HUDEP-2 (cell line): ENCODE results near the gene UBFD1.
"Not testable (repeated sequence)": the region's sequence is repeated elsewhere in the genome, so short reads cannot be mapped to it uniquely, and the experiment has no call there.

Source experiments
- DNase-seq, 76 experiments: peaks; one replicate each; lab custom pipeline; 2025; ENCODE audit not compliant: unreplicated experiment in 76 of 76; lab: John Stamatoyannopoulos, UW

Gene UBFD1

GRCh38 chr16:23595951-23596720, 38.6 kb downstream of the UBFD1 start, which contains the start of gene NDUFAB1:
NDUFAB1 (minus strand) TSS chr16:23596316; CDS start chr16:23596290, 26 bp downstream.
- DNase-seq, result peak in 74 of 76 experiments; percentile 17 to 92 (median 80)

DNA sequence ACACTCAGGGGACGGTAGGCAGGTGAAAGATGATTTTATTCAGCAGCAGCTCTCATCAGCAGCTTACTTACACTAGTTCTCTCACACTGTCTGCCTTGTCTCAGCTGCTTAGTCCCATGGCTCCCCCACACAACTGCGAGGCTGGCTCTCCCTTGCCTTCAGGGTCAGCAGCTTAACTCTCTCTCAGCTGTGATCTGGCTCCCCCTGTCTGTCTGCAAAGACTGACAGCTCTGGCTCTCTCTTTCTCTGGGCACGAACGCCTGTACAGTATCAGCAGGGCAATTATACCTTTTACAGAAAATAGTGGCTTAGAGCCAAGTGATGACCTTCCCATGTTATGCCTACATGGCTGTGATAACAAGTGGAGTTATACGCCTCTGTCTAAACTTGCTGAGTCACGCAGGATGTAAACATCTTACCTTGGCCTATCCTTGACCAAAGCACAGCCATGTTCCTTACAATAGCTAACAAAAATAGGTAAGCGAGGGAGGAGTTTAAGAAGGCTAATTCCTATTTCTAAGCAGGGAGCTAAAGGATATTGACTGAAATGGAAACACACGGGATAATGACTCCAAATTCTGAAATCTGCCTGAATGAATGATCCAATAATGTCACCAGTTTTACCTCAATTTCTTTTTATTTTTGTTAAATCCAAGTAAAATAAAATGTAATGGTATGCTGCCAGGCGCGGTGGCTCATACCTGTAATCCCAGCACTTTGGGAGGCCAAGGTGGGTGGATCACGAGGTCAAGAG, 39.7 kb downstream of the UBFD1 start:
- DNase-seq, result peak in 71 of 76 experiments; percentile 1 to 81 (median 42)

DNA sequence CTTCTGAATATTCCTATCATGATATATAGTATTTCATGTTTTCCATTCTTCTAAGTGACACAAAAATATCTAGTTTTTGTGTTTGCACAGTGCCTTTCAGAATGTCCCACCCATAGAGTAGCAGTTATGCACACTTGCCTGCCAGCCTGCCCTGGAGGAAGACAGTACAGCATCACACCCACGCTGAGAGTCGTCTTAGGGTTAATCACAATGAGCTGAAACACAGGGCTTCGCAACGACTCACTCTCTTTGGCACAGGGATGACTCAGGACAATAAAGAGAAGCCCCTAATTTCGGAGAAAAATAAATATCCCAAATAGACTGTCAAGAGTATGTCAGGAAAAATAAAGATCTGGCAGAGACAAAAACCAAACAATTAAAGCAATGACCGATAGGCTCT, 50.2 kb downstream of the UBFD1 start:
- DNase-seq, result no peak

GRCh38 chr16:23608194-23608593, 50.7 kb downstream of the UBFD1 start:
- DNase-seq, result no peak

DNA sequence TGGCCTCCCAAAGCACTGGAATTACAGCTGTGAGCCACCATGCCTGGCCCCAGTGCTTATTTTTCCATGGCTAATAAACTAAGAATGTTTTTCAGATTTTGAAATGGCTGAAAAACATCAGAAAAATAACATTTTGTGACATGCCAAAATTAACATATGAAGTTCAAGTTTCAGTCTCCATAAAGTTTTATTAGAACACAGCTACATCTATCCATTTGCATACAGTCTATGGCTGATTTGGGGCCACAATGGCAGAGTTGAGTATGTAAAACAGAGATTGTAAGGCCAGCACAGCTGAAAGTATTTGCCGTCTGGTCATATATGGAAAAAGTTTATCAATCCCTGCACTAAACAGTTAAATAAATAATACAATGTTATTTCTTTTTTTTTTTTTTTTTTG, 52.4 kb downstream of the UBFD1 start:
- no peak for DNase-seq

DNA sequence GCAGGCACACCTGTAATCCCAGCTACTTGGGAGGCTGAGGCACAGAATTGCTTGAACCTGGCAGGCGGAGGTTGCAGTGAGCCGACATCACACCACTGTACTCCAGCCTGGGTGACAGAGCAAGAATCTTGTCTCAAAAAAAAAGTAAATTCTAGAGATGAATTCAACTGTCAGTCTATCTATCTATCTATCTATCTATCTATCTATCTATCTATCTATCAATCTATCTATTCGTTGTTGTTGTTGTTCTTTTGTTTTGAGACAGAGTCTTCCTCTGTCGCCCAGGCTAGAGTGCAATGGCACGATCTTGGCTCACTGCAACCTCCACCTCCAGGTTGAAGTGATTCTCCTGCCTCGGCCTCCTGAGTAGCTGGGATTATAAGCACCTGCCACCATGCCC, 53.4 kb downstream of the UBFD1 start:
- not testable (repeated sequence) for DNase-seq

GRCh38 chr16:23611936-23612335, 54.4 kb downstream of the UBFD1 start:
- no peak for DNase-seq

GRCh38 chr16:23615805-23616204, 58.3 kb downstream of the UBFD1 start:
- DNase-seq, result no peak
